Stimulated activated effector memory CD8-positive, alpha-beta T cell treated with anti-CD3 and anti-CD28 coated beads, Interleukin-12 subunit alpha, Interleukin-12 subunit beta, amount 100 ng/mL, for 72 hours (primary cell): ENCODE results near the gene ZNF503.

Experiments
- ATAC-seq: fragments of 150-1000 bp; cut with Tn5 transposase; 2 replicates; pipeline ENCODE4 v1.10.0; 2021
- DNase-seq, 2 donors: peaks; one replicate each; pipeline ENCODE4 v3.0.0; 2021 to 2022; ENCODE audit warnings: low spot score in 2 of 2
- H3K27ac Mint-ChIP-seq: one replicate; pipeline ENCODE4 v1.8.0; 2022; ENCODE audit warnings: mild to moderate bottlenecking, mixed read lengths
- H3K36me3 Mint-ChIP-seq: one replicate; pipeline ENCODE4 v1.8.0; 2022; ENCODE audit warnings: mild to moderate bottlenecking, mixed read lengths
- H3K4me1 Mint-ChIP-seq: one replicate; pipeline ENCODE4 v1.8.0; 2022; ENCODE audit warnings: mixed read lengths
- H3K4me3 Mint-ChIP-seq: one replicate; pipeline ENCODE4 v1.8.0; 2022; ENCODE audit warnings: mild to moderate bottlenecking, mixed read lengths
- H3K9me3 Mint-ChIP-seq: one replicate; pipeline ENCODE4 v1.8.0; 2022; ENCODE audit warnings: mixed read lengths

ZNF503 gene, protein sequence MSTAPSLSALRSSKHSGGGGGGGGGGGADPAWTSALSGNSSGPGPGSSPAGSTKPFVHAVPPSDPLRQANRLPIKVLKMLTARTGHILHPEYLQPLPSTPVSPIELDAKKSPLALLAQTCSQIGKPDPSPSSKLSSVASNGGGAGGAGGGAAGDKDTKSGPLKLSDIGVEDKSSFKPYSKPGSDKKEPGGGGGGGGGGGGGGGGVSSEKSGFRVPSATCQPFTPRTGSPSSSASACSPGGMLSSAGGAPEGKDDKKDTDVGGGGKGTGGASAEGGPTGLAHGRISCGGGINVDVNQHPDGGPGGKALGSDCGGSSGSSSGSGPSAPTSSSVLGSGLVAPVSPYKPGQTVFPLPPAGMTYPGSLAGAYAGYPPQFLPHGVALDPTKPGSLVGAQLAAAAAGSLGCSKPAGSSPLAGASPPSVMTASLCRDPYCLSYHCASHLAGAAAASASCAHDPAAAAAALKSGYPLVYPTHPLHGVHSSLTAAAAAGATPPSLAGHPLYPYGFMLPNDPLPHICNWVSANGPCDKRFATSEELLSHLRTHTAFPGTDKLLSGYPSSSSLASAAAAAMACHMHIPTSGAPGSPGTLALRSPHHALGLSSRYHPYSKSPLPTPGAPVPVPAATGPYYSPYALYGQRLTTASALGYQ

GRCh38 chr10:75401569-75402485 is at the start of gene ZNF503:
TSS of gene ZNF503 (minus strand) at chr10:75401764. CDS start at chr10:75401419, 345 bp downstream.
- no peaks in the 10 kb centered on the region for H3K36me3 Mint-ChIP-seq
- peak in 1 of 2 donors; percentile 66 for DNase-seq
- H3K9me3 Mint-ChIP-seq, result no peaks in the 10 kb centered on the region
- peak within 1 kb of the TSS; percentile 73 for H3K4me3 Mint-ChIP-seq
- peak; percentile 53 for ATAC-seq
- peaks cover 34% of the 10 kb centered on the region for H3K4me1 Mint-ChIP-seq
- no peak within 1 kb of the TSS for H3K27ac Mint-ChIP-seq

DNA sequence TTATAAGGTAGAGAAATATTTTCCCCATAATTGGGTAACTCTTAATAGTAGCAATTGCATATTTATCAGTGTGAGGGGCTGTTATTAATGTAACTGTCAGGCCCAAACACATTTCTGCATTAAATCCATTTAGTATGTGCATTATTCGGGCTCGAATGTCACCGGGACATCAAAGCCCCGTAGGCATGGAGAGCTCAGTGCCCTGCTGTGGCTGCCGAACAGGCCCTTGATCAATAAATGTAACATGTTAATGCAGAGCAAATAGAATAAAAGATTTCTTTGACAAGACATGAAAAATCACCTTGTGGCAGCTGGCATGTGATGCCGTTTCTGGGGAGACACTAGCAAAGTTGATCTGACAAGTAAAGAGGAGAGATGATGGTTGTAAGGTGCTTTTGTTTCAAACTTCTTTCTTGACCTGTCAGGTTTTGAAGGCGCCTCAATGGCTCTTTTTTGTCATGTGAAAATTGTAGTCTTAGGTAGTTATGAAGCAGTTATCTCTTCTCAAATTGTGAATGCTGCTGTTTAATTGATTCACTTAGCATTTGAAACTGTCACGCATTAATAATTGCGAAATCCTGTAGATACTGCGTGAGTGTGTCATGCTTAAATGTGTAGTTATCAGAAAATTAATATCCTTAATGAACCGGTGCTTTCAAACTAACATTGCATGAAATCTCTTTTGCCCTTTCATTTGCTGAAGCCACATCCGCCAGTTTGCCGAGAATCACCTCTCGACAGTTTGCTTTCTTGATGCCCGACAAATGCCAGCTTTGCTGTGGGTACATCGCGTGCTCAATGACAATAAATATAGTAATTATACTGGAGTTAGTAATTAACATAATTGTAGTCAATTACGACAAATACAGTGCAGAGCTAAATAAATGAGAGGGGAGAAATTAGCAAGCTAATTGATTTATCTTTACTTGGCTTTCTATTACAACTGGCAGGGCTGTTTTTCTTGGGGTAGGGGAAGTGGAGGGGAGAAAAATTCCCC is 49.4 kb upstream of the ZNF503 start:
- peaks cover 4% of the 10 kb centered on the region for H3K9me3 Mint-ChIP-seq
- no peak overlapping the region for H3K4me3 Mint-ChIP-seq
- no peaks in the 10 kb centered on the region for H3K36me3 Mint-ChIP-seq
- ATAC-seq (no peak), DNase-seq (no peak)
- H3K4me1 Mint-ChIP-seq, result no peaks in the 10 kb centered on the region
- H3K27ac Mint-ChIP-seq, result no peak overlapping the region

GRCh38 chr10:75450075-75450445 is 48.5 kb upstream of the ZNF503 start:
- Mint-ChIP-seq H3K4me1 (no peaks in the 10 kb centered on the region), H3K9me3 (peaks cover 4% of the 10 kb centered on the region), H3K27ac (no peak overlapping the region), H3K36me3 (no peaks in the 10 kb centered on the region), H3K4me3 (no peak overlapping the region)
- ATAC-seq (no peak), DNase-seq (no peak)

- Mint-ChIP-seq H3K36me3 (no peaks in the 10 kb centered on the region), H3K4me3 (no peak overlapping the region), H3K9me3 (peaks cover 4% of the 10 kb centered on the region), H3K27ac (no peak overlapping the region), H3K4me1 (no peaks in the 10 kb centered on the region)
- no peak for DNase-seq
- ATAC-seq, result no peak
Measured at GRCh38 chr10:75449382-75450074, 48.0 kb upstream of the ZNF503 start.

GRCh38 chr10:75448166-75448565 is 46.6 kb upstream of the ZNF503 start:
- H3K9me3 Mint-ChIP-seq, result peaks cover 12% of the 10 kb centered on the region
- no peaks in the 10 kb centered on the region for H3K4me1 Mint-ChIP-seq
- no peaks in the 10 kb centered on the region for H3K36me3 Mint-ChIP-seq
- no peak overlapping the region for H3K27ac Mint-ChIP-seq
- no peak for ATAC-seq
- H3K4me3 Mint-ChIP-seq, result no peak overlapping the region
- no peak for DNase-seq

- no peak for DNase-seq
- no peak for ATAC-seq
- no peak overlapping the region for H3K27ac Mint-ChIP-seq
- no peaks in the 10 kb centered on the region for H3K36me3 Mint-ChIP-seq
- no peaks in the 10 kb centered on the region for H3K4me1 Mint-ChIP-seq
- no peak overlapping the region for H3K4me3 Mint-ChIP-seq
- peaks cover 18% of the 10 kb centered on the region for H3K9me3 Mint-ChIP-seq
Measured at GRCh38 chr10:75446508-75446907, 44.9 kb upstream of the ZNF503 start.

DNA sequence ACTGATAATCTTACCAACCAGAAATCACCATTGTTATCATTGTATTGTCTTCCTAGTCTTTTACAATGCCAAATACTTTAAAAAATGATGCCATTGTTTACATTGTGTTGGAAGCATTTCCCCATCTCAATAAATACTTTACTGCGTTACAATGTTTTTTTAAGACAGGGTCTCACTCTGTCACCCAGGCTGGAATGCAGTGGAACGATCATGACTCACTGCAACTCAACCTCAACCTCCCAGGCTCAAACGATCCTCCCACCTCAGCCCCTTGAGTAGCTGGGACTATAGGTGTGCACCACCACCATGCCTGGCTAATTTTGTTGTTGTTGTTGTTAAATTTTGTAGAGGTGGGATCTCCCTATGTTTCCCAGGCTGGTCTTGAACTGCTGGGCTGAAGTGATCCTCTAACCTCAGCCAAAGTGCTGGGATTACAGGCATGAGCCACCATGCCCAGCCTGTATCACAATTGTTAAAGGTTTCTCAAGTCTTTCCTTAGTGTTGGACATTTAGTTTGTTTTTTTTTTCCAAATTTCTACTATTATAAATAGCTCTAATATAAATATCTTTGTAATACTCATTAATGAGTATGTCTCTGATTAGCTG is 43.3 kb upstream of the ZNF503 start:
- no peak overlapping the region for H3K4me3 Mint-ChIP-seq
- H3K9me3 Mint-ChIP-seq, result peaks cover 18% of the 10 kb centered on the region
- no peak overlapping the region for H3K27ac Mint-ChIP-seq
- ATAC-seq, result no peak
- H3K36me3 Mint-ChIP-seq, result no peaks in the 10 kb centered on the region
- no peaks in the 10 kb centered on the region for H3K4me1 Mint-ChIP-seq
- no peak for DNase-seq

DNA sequence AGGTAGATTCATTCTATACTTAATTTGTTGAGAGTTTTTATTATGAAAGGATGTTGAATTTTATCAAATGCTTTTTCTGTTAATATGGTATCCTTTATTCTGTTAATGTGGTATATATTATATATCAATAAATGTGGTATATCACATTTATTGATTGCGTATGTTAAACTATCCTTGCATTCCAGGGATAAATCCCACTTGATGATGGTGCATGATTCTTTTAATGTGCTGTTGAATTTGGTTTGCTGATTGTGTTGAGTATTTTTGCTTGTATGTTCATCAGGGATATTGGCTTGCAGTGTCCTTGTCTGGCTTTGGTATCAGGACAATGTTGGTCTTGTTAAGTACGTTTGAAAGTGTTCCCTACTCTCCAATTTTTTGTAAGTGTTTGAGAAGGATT is 41.8 kb upstream of the ZNF503 start:
- H3K4me3 Mint-ChIP-seq, result no peak overlapping the region
- peaks cover 18% of the 10 kb centered on the region for H3K9me3 Mint-ChIP-seq
- H3K4me1 Mint-ChIP-seq, result no peaks in the 10 kb centered on the region
- H3K36me3 Mint-ChIP-seq, result no peaks in the 10 kb centered on the region
- ATAC-seq (no peak), DNase-seq (no peak)
- H3K27ac Mint-ChIP-seq, result no peak overlapping the region

- no peak overlapping the region for H3K27ac Mint-ChIP-seq
- H3K4me3 Mint-ChIP-seq, result no peak overlapping the region
- peaks cover 17% of the 10 kb centered on the region for H3K9me3 Mint-ChIP-seq
- DNase-seq (no peak), ATAC-seq (no peak)
- H3K4me1 Mint-ChIP-seq, result no peaks in the 10 kb centered on the region
- no peaks in the 10 kb centered on the region for H3K36me3 Mint-ChIP-seq
Measured at GRCh38 chr10:75441682-75442081, 40.1 kb upstream of the ZNF503 start.

DNA sequence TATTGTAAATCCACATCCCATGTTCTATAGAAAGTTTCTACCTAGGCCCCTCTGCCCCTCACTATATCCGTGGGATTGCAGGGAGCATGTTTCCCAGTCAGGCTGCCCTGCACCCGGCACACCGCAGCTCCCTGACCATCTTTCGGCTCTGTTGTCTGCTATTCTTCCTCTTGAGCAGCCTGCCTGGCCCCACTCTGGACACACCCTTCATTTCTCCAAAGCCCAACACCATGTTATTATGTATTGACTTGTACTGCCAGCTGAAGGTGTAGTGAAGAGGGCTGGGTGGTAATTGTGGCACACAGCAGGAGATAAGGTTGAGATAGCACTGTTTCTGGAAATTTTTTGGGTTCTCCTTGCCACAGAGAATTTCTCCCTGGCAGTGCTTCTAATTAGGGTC is 39.6 kb upstream of the ZNF503 start:
- peaks cover 14% of the 10 kb centered on the region for H3K9me3 Mint-ChIP-seq

DNA sequence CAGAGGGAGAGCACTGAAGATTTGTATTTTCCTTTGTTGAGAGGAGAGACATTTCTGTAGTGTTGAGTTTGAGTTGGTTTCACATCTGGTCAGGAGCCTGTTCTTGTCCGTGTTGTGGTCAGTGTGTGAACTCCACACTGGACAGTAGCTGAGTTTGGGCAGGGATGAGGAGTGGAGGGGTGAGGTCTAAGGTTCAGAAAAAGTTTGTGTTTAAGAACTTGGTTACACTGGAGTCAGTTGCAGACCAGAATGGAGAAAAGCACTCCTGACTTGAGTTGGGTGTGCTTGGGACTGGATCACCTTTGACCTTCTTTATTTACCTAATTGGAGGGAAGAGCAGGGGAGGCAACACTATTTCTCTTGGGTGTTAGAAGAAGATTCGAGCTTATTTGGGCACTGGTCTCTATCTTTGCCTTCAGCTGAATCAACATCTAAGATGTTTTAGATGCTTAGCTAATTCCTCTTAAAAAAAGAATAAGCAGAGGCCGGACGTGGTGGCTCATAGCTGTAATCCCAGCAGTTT is 38.8 kb upstream of the ZNF503 start:
- Mint-ChIP-seq H3K4me3 (no peak overlapping the region), H3K4me1 (no peaks in the 10 kb centered on the region), H3K27ac (no peak overlapping the region), H3K36me3 (no peaks in the 10 kb centered on the region), H3K9me3 (peaks cover 14% of the 10 kb centered on the region)
- DNase-seq (no peak), ATAC-seq (no peak)

More for the DNA sequence above, 39.6 kb upstream of the ZNF503 start:
- ATAC-seq, result no peak
- no peaks in the 10 kb centered on the region for H3K36me3 Mint-ChIP-seq
- H3K4me3 Mint-ChIP-seq, result no peak overlapping the region
- no peak overlapping the region for H3K27ac Mint-ChIP-seq
- H3K4me1 Mint-ChIP-seq, result no peaks in the 10 kb centered on the region
- no peak for DNase-seq

DNA sequence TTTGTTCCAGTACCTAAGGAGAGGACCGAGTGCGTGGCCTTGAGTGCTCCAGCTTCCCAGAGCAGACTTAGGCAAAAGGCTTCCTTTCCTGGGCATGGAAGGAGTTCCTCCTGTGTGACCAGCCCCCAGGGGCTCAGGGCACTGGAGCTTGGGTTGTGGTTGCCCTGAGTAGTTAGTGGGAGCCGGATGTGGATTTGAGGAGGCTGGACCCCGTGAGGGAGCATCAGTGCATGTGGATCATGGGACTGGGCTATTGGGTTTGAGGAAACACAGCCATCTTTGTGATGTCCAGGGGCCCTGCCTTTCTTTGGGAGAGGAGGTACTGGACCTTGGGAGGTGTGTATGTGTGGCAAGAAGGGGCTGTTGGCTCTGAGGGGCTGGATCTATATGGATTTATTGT is 38.2 kb upstream of the ZNF503 start:
- H3K4me3 Mint-ChIP-seq, result no peak overlapping the region
- ATAC-seq, result no peak

GRCh38 chr10:75438275-75438674 is 36.7 kb upstream of the ZNF503 start:
- H3K36me3 Mint-ChIP-seq, result no peaks in the 10 kb centered on the region
- H3K27ac Mint-ChIP-seq, result no peak overlapping the region
- H3K9me3 Mint-ChIP-seq, result peaks cover 7% of the 10 kb centered on the region
- no peak for ATAC-seq
- no peak for DNase-seq
- H3K4me1 Mint-ChIP-seq, result no peaks in the 10 kb centered on the region
- no peak overlapping the region for H3K4me3 Mint-ChIP-seq

More for the DNA sequence above, 38.2 kb upstream of the ZNF503 start:
- no peak overlapping the region for H3K27ac Mint-ChIP-seq
- peaks cover 14% of the 10 kb centered on the region for H3K9me3 Mint-ChIP-seq
- no peaks in the 10 kb centered on the region for H3K4me1 Mint-ChIP-seq
- no peaks in the 10 kb centered on the region for H3K36me3 Mint-ChIP-seq
- no peak for DNase-seq
